ENCODE data around the gene ACLY. TPM values are rescaled to one million over a fixed set of nuclear protein-coding genes. Genes with fewer than 3 reads are reported as not detected.

The ACLY gene
- total and polyA plus RNA-seq, 8 donors = 73.0 to 204 (median 87.3) TPM

GRCh38 chr17:41930009-41930832 is 11.5 kb upstream of the ACLY start, which contains the start of gene ODAD4:
Gene ODAD4 (plus strand): TSS chr17:41930617. CDS start chr17:41930724, 107 bp downstream.
- intact Hi-C loops (cut with DNase I) = no loop called here
- H3K9me3 ChIP-seq = no peaks in the 10 kb centered on the region
- no peaks in the 10 kb centered on the region for H3K36me3 ChIP-seq
- peak within 1 kb of the TSS; percentile 45 to 55 for H3K4me3 ChIP-seq
- H3K4me1 ChIP-seq = peaks cover 0 to 40% of the 10 kb centered on the region in 2 donors
- H3K27ac ChIP-seq = peak within 1 kb of the TSS; percentile 88 to 93
- DNase-seq (peak; percentile 96 to 98 (median 98)), ATAC-seq (peak; percentile 98)
- no peaks in the 10 kb centered on the region for H3K27me3 ChIP-seq
- peak; percentile 34 to 66 for TF ChIP-seq CTCF (IDR thresholded peaks at IDR 0.05)

DNA sequence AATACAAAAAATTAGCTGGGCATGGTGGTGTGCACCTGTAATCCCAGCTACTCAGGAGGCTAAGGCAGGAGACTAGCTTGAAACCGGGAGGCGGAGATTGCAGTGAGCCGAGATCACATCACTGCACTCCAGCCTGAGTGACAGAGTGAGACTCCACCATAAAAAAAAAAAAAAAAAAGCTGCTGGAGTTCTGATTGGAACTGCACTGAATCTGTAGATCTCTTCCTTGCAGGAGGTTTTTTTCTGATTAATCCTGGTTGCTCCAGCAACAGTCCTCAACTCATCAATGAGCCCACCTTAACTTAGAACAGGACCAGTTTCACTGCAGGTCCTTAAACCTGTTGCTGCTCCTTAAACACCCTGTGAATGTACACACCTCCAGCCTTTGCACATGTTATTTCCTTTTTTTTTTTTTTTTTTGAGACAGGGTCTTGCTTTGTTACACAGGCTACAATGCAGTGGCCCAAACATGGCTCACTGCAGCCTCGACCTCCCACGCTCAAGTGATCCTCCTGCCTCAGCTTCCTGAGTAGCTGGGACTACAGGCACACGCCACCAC is 10.0 kb upstream of the ACLY start:
- DNase-seq = peak in 1 of 4 donors; percentile 8
- Histone ChIP-seq H3K36me3 (no peaks in the 10 kb centered on the region), H3K27me3 (no peaks in the 10 kb centered on the region), H3K9me3 (no peaks in the 10 kb centered on the region), H3K4me1 (peaks cover 0 to 40% of the 10 kb centered on the region in 2 donors), H3K27ac (no peak overlapping the region), H3K4me3 (no peak overlapping the region)
- ATAC-seq = no peak
- intact Hi-C loops (cut with DNase I) = no loop called here
- no peak for TF ChIP-seq CTCF (IDR thresholded peaks at IDR 0.05)

- intact Hi-C loops (cut with DNase I) = no loop called here
- Histone ChIP-seq H3K4me3 (no peak overlapping the region), H3K27me3 (no peaks in the 10 kb centered on the region), H3K27ac (no peak overlapping the region), H3K36me3 (no peaks in the 10 kb centered on the region), H3K9me3 (no peaks in the 10 kb centered on the region), H3K4me1 (peaks cover 0 to 16% of the 10 kb centered on the region in 2 donors)
- DNase-seq = no peak
- no peak for TF ChIP-seq CTCF (IDR thresholded peaks at IDR 0.05)
- ATAC-seq = no peak
Observed at GRCh38 chr17:41925991-41926590, 7.3 kb upstream of the ACLY start.

DNA sequence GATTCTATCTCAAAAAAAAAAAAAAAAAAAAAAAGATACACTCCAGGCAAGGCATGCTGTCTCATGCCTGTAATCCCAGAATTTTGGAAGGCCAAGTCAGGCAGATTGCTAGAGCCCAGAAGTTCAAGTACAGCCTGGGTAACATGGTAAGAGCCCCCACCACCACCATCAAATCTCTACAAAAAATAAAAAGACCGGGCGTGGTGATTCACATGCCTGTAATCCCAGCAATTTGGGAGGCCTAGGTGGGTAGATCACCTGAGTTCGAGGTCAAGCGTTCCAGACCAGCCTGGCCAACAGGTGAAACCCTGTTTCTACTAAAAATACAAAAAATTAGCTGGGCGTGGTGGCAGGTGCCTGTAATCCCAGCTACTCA is 1.8 kb upstream of the ACLY start:
- Histone ChIP-seq H3K36me3 (peaks cover 0 to 5% of the 10 kb centered on the region in 2 donors), H3K4me3 (no peak overlapping the region), H3K27me3 (no peaks in the 10 kb centered on the region), H3K4me1 (peaks cover 17 to 33% of the 10 kb centered on the region in 2 donors), H3K27ac (no peak overlapping the region), H3K9me3 (no peaks in the 10 kb centered on the region)
- no peak for TF ChIP-seq CTCF (IDR thresholded peaks at IDR 0.05)
- no peak for ATAC-seq
- intact Hi-C loops (cut with DNase I) = no loop called here
- DNase-seq = no peak
